Fibroblast of upper back skin (primary cell): Measurements from ENCODE around the gene KRTCAP3.
A peak's percentile ranks its signal among the peaks of the same experiment; 100 is the strongest.
"Not testable (repeated sequence)": the region's sequence is repeated elsewhere in the genome, so short reads cannot be mapped to it uniquely, and the experiment has no call there.

Experiments
- DNase-seq: peaks from one replicate; pipeline ENCODE4 v3.0.0-alpha.2; 2013

Gene KRTCAP3

GRCh38 chr2:27441958-27442919 lies at the start of gene KRTCAP3:
Gene KRTCAP3 (plus strand): TSS chr2:27442381. CDS start chr2:27442413, 32 bp downstream.
- DNase-seq: no peak

GRCh38 chr2:27393225-27393624 lies 49.0 kb upstream of the KRTCAP3 start:
- no peak for DNase-seq

- no peak for DNase-seq
Measured at GRCh38 chr2:27398962-27399361, 43.2 kb upstream of the KRTCAP3 start.

- peak; percentile 14 for DNase-seq
Measured at GRCh38 chr2:27400348-27401135, 41.6 kb upstream of the KRTCAP3 start.

GRCh38 chr2:27407798-27408491 lies 34.2 kb upstream of the KRTCAP3 start:
- peak; percentile 56 for DNase-seq

- no peak for DNase-seq
Measured at GRCh38 chr2:27408601-27409320, 33.4 kb upstream of the KRTCAP3 start.

GRCh38 chr2:27409321-27410073 lies 32.7 kb upstream of the KRTCAP3 start, which contains the start of gene PPM1G:
Gene PPM1G (minus strand): TSS chr2:27409591. CDS start chr2:27409422, 169 bp downstream.
- DNase-seq: peak; percentile 89

- DNase-seq: no peak
Measured at GRCh38 chr2:27412419-27413152, 29.6 kb upstream of the KRTCAP3 start.

- no peak for DNase-seq
Measured at GRCh38 chr2:27416151-27416550, 26.0 kb upstream of the KRTCAP3 start.

GRCh38 chr2:27420996-27421395 lies 21.2 kb upstream of the KRTCAP3 start:
- no peak for DNase-seq

GRCh38 chr2:27421660-27422250 lies 20.4 kb upstream of the KRTCAP3 start:
- DNase-seq: no peak

GRCh38 chr2:27422958-27423357 lies 19.2 kb upstream of the KRTCAP3 start:
- DNase-seq: no peak

GRCh38 chr2:27425039-27425438 lies 17.1 kb upstream of the KRTCAP3 start:
- not testable (repeated sequence) for DNase-seq

- DNase-seq: no peak
Measured at GRCh38 chr2:27427863-27428212, 14.3 kb upstream of the KRTCAP3 start.

GRCh38 chr2:27428213-27428977 lies 13.8 kb upstream of the KRTCAP3 start, which contains the start of gene NRBP1:
Gene NRBP1 (plus strand): TSS chr2:27428631. CDS start chr2:27433274, 4,643 bp downstream.
- peak; percentile 85 for DNase-seq

GRCh38 chr2:27428978-27429541 lies 13.1 kb upstream of the KRTCAP3 start:
- DNase-seq: peak; percentile 79

- peak; percentile 19 for DNase-seq
Measured at GRCh38 chr2:27431395-27431794, 10.8 kb upstream of the KRTCAP3 start.

GRCh38 chr2:27435628-27436027 lies 6.6 kb upstream of the KRTCAP3 start:
- no peak for DNase-seq
